K562 (cell line): ENCODE data around the gene PACS1. TPM values are rescaled to one million over a fixed set of nuclear protein-coding genes. Genes with fewer than 3 reads are reported as not detected.

Source experiments
- EHMT2 ChIP-seq: fragments of 450-650 bp; IDR thresholded peaks from 2 replicates; pipeline ENCODE4 v1.6.1; 2018; ENCODE audit warnings: antibody characterized with exemption
- ELF1 ChIP-seq: fragments of 200-800 bp; sonication (Bioruptor generic); IDR thresholded peaks from 2 replicates; pipeline ENCODE4 v1.6.1; 2016; ENCODE audit warnings: missing genetic modification characterization, missing compliant biosample characterization
- ESRRA ChIP-seq: fragments of 450-650 bp; IDR thresholded peaks from 2 replicates; pipeline ENCODE4 v1.6.1; 2014; ENCODE audit warnings: low read depth, mild to moderate bottlenecking, moderate library complexity, borderline replicate concordance
- ESRRB ChIP-seq: fragments of 250-450 bp; sonication (Bioruptor Pico); IDR thresholded peaks from 2 replicates; pipeline ENCODE4 v1.5.0; 2020; ENCODE audit warnings: mild to moderate bottlenecking, moderate library complexity, borderline replicate concordance
- FOXJ3 ChIP-seq: sonication (generic); formaldehyde crosslinking; IDR thresholded peaks from 2 replicates; pipeline ENCODE4 v1.4.0; 2020; ENCODE audit warnings: mild to moderate bottlenecking, missing genetic modification reagents
- FOXK2 ChIP-seq, 2 experiments: fragments of 450-650 bp; IDR thresholded peaks in 1 of 2; conservative IDR thresholded peaks in 1 of 2; 2 replicates each; pipeline ENCODE4 v1.6.1; 2016; ENCODE audit warnings: low read depth in 2 of 2, mild to moderate bottlenecking in 1 of 2
- FOXP1 ChIP-seq: sonication (generic); formaldehyde crosslinking; IDR thresholded peaks from 2 replicates; pipeline ENCODE4 v1.8.0; 2022; ENCODE audit warnings: mild to moderate bottlenecking, missing genetic modification reagents
- HLTF ChIP-seq: fragments of 450-650 bp; IDR thresholded peaks from 2 replicates; pipeline ENCODE4 v1.6.1; 2016
- HNRNPH1 ChIP-seq: fragments of 200-400 bp; formaldehyde crosslinking; optimal IDR thresholded peaks from 2 replicates; pipeline ENCODE3; 2017; ENCODE audit warnings: low read depth, mild to moderate bottlenecking, low read length, moderate library complexity
- MXI1 ChIP-seq: IDR thresholded peaks from 2 replicates; pipeline ENCODE4 v1.6.1; 2011; ENCODE audit warnings: low read depth, mild to moderate bottlenecking, improper control_type of control experiment, low read length
- MYC ChIP-seq, 2 experiments: fragments of 250-450 bp in 1 of 2; sonication (Bioruptor Pico) in 1 of 2; IDR thresholded peaks; 2 replicates each; pipeline versions ENCODE4 v1.5.1 to v1.6.1; 2012 to 2021; ENCODE audit warnings: low read depth in 2 of 2, borderline replicate concordance in 1 of 2, improper control_type of control experiment in 1 of 2, low read length in 1 of 2, mild to moderate bottlenecking in 1 of 2, moderate library complexity in 1 of 2
- MYNN ChIP-seq, 2 experiments: sonication (generic); formaldehyde crosslinking in 1 of 2; IDR thresholded peaks; 2 replicates each; pipeline versions ENCODE4 v1.5.0 to v1.6.1; 2016 to 2020; ENCODE audit warnings: antibody characterized with exemption in 1 of 2, missing genetic modification reagents in 1 of 2
- PTTG1 ChIP-seq: fragments of 450-650 bp; IDR thresholded peaks from 2 replicates; pipeline ENCODE4 v1.6.1; 2016; ENCODE audit warnings: low read depth, mild to moderate bottlenecking, missing genetic modification characterization, missing compliant biosample characterization
- RBM34 ChIP-seq: fragments of 200-400 bp; formaldehyde crosslinking; IDR thresholded peaks from 2 replicates; pipeline ENCODE4 v1.6.1; 2018; ENCODE audit warnings: low read length, borderline replicate concordance; ENCODE audit not compliant: insufficient read depth
- STAT5A ChIP-seq: IDR thresholded peaks from 2 replicates; pipeline ENCODE4 v1.6.1; 2012; ENCODE audit warnings: low read length, inconsistent platforms, borderline replicate concordance
- YBX1 ChIP-seq: fragments of 450-650 bp; IDR thresholded peaks from 2 replicates; pipeline ENCODE4 v1.7.1; 2016; ENCODE audit warnings: mild to moderate bottlenecking
- ZBTB17 ChIP-seq: fragments of 450-650 bp; formaldehyde crosslinking; IDR thresholded peaks from 2 replicates; pipeline ENCODE4 v1.4.0; 2020; ENCODE audit warnings: mild to moderate bottlenecking
- ZFP30 ChIP-seq: fragments of 250-450 bp; sonication (Bioruptor Pico); IDR thresholded peaks from 2 replicates; pipeline ENCODE4 v1.8.0; 2022; ENCODE audit warnings: moderate library complexity, mild to moderate bottlenecking, inconsistent platforms, borderline replicate concordance
- ZNF165 ChIP-seq: fragments of 250-450 bp; sonication (Bioruptor Pico); IDR thresholded peaks from 2 replicates; pipeline ENCODE4 v1.4.0; 2020; ENCODE audit warnings: borderline replicate concordance
- ZNF408 ChIP-seq: fragments of 250-450 bp; sonication (Bioruptor Pico); IDR thresholded peaks from 2 replicates; pipeline ENCODE4 v1.4.0; 2020; ENCODE audit warnings: low read depth, mild to moderate bottlenecking, moderate library complexity
- ZNF431 ChIP-seq: sonication (generic); formaldehyde crosslinking; IDR thresholded peaks from 2 replicates; pipeline ENCODE4 v1.8.0; 2022; ENCODE audit warnings: mild to moderate bottlenecking, missing genetic modification reagents
- ZNF785 ChIP-seq: fragments of 250-450 bp; sonication (Bioruptor Pico); IDR thresholded peaks from 2 replicates; pipeline ENCODE4 v1.4.0; 2020; ENCODE audit warnings: mild to moderate bottlenecking
- polyA plus RNA-seq, 8 experiments: library from polyadenylated mRNA; depleted of rRNA in 4 of 8; stranded (reverse) in 5 of 8; unstranded in 3 of 8; fragments of >200 nt; fragmentation: Nextera tagmentation in 2 of 8; fragmentation: Illumina TruSeq in 1 of 8; extraction: Ambion mirVana in 2 of 8; extraction: Trizol in 1 of 8; gene quantifications; 2 replicates each; pipeline versions ENCODE4 v1.2.1 to v1.2.3, GENCODE V29; 2011 to 2014; ENCODE audit warnings: inconsistent platforms in 1 of 8, missing spikeins in 1 of 8
- total RNA-seq, 7 experiments: library from RNA; depleted of rRNA in 6 of 7; stranded (reverse); fragments of >200 nt in 6 of 7; fragmentation: Illumina TruSeq in 2 of 7; extraction: Trizol in 2 of 7; gene quantifications; 2 replicates each; pipeline versions ENCODE4 v1.2.1 to v1.2.3, GENCODE V29; 2011 to 2021; ENCODE audit warnings: low replicate concordance in 1 of 7
- TF ChIP-seq, protein P1 (sequence below): conservative IDR thresholded peaks from 2 replicates; pipeline ENCODE4 v1.6.1; 2011; ENCODE audit warnings: low read depth, mild to moderate bottlenecking, low read length; ENCODE audit not compliant: control insufficient read depth
- TF ChIP-seq, protein P2 (sequence below): fragments of 250-450 bp; sonication (Bioruptor Pico); IDR thresholded peaks from 2 replicates; pipeline ENCODE4 v1.4.0; 2020; ENCODE audit warnings: mild to moderate bottlenecking, moderate library complexity
- TF ChIP-seq, protein P3 (sequence below): fragments of 450-650 bp; IDR thresholded peaks from 2 replicates; pipeline ENCODE4 v1.6.1; 2016; ENCODE audit warnings: antibody characterized with exemption

Gene PACS1
- total and polyA plus RNA-seq, 9 of the 15 experiments (the other 6 are each of a cell fraction or from before 2014, with no cell fraction given) = 0.34 to 28.1 (median 8.5) TPM

DNA sequence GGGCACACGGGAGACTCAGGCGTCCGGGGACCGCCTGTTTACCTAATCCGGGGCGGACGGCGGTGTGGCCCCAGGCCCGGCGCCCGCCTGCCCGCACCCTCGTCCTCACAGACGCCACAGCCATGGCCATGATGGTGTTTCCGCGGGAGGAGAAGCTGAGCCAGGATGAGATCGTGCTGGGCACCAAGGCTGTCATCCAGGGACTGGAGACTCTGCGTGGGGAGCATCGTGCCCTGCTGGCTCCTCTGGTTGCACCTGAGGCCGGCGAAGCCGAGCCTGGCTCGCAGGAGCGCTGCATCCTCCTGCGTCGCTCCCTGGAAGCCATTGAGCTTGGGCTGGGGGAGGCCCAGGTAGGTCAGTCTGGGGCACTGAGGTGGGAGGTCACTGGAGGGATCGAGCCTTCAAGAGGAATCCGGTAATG, 188.4 kb downstream of the PACS1 start (continued):
- TF ChIP-seq, protein P1, sequence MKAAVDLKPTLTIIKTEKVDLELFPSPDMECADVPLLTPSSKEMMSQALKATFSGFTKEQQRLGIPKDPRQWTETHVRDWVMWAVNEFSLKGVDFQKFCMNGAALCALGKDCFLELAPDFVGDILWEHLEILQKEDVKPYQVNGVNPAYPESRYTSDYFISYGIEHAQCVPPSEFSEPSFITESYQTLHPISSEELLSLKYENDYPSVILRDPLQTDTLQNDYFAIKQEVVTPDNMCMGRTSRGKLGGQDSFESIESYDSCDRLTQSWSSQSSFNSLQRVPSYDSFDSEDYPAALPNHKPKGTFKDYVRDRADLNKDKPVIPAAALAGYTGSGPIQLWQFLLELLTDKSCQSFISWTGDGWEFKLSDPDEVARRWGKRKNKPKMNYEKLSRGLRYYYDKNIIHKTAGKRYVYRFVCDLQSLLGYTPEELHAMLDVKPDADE = no peak; the same call in 1 of the 2 replicates
- TF ChIP-seq PTTG1 = no peak
- TF ChIP-seq ESRRB (CRISPR knock-in tag) = no peak
- TF ChIP-seq EHMT2 = no peak
- no peak for TF ChIP-seq ZNF408 (CRISPR knock-in tag)
- no peak for TF ChIP-seq ZBTB17 (CRISPR knock-in tag)
- peak; percentile 1; the same call in 1 of the 2 replicates for TF ChIP-seq MYNN (IDR thresholded peaks at IDR 0.05)
- TF ChIP-seq MYNN (CRISPR knock-in tag; IDR thresholded peaks at IDR 0.05) = no peak
- TF ChIP-seq FOXP1 (CRISPR knock-in tag) = peak; percentile 70; the same call in 1 of the 2 replicates
- no peak for TF ChIP-seq ESRRA
- TF ChIP-seq MXI1 = no peak
- TF ChIP-seq ZNF165 (CRISPR knock-in tag) = no peak
- TF ChIP-seq, protein P2, sequence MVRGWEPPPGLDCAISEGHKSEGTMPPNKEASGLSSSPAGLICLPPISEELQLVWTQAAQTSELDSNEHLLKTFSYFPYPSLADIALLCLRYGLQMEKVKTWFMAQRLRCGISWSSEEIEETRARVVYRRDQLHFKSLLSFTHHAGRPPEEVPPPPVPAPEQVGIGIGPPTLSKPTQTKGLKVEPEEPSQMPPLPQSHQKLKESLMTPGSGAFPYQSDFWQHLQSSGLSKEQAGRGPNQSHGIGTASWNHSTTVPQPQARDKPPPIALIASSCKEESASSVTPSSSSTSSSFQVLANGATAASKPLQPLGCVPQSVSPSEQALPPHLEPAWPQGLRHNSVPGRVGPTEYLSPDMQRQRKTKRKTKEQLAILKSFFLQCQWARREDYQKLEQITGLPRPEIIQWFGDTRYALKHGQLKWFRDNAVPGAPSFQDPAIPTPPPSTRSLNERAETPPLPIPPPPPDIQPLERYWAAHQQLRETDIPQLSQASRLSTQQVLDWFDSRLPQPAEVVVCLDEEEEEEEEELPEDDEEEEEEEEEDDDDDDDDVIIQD = no peak
- TF ChIP-seq, protein P3, sequence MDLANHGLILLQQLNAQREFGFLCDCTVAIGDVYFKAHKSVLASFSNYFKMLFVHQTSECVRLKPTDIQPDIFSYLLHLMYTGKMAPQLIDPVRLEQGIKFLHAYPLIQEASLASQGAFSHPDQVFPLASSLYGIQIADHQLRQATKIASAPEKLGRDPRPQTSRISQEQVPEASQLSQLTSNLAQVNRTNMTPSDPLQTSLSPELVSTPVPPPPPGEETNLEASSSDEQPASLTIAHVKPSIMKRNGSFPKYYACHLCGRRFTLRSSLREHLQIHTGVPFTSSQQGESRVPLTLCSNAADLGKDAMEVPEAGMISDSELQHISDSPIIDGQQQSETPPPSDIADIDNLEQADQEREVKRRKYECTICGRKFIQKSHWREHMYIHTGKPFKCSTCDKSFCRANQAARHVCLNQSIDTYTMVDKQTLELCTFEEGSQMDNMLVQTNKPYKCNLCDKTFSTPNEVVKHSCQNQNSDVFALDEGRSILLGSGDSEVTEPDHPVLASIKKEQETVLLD = 0 out of 2 replicates have a peak, but pooled peaks have one; percentile 1
- TF ChIP-seq FOXJ3 (CRISPR knock-in tag) = no peak
- no peak for TF ChIP-seq ZFP30 (CRISPR knock-in tag)
- TF ChIP-seq ZNF431 (CRISPR knock-in tag) = no peak
- no peak for TF ChIP-seq STAT5A
- TF ChIP-seq RBM34 = no peak
- TF ChIP-seq MYC (IDR thresholded peaks at IDR 0.05; ENCODE audit: low read depth, low read length) = no peak
- no peak for TF ChIP-seq MYC (CRISPR knock-in tag; IDR thresholded peaks at IDR 0.05; ENCODE audit: borderline replicate concordance, low read depth)
- no peak for TF ChIP-seq YBX1
- TF ChIP-seq HLTF = no peak
- no peak for TF ChIP-seq ZNF785 (CRISPR knock-in tag)
- no peak for TF ChIP-seq HNRNPH1
- no peak for TF ChIP-seq ELF1 (tag)
- TF ChIP-seq FOXK2 (conservative IDR thresholded peaks at IDR 0.05 in 1 of 2, IDR thresholded peaks at IDR 0.05 in 1 of 2; ENCODE audit: low read depth in 2 of 2) = peak in 1 of 2 experiments; percentile 57; a peak in 2 of 4 replicates
